H1 (cell line): Measurements from ENCODE around the gene FAM81A. TPM values are rescaled to one million over a fixed set of nuclear protein-coding genes. Genes with fewer than 3 reads are reported as not detected.

Source experiments
- CTCF ChIA-PET: fragments of 300-600 bp; sonication (Branson Sonifier 250); formaldehyde crosslinking; loops from one replicate; lab custom pipeline; 2021; ENCODE audit not compliant: partially characterized antibody; lab: Charles Lee
- POLR2A ChIA-PET: fragments of 300-600 bp; sonication (Branson Sonifier 250); formaldehyde crosslinking; loops from one replicate; lab custom pipeline; 2021; ENCODE audit warnings: inconsistent platforms; ENCODE audit not compliant: partially characterized antibody; lab: Charles Lee
- DNase-seq, 2 experiments: peaks; one replicate each; pipeline versions ENCODE4 v3.0.0 to v3.0.0-alpha.2; 2010 to 2022; ENCODE audit warnings: low spot score in 2 of 2, low read depth in 1 of 2, mixed read lengths in 1 of 2
- FAIRE-seq: peaks from 2 replicates; lab custom pipeline; 2011; peaks lifted over from hg19 to GRCh38; lab: Jason Lieb, UNC
- H2AFZ ChIP-seq: 2 replicates; pipeline ENCODE4 v1.8.1; 2012; ENCODE audit warnings: low read length, inconsistent platforms
- H2AK5ac ChIP-seq: 2 replicates; pipeline ENCODE4 v1.6.1; 2013; ENCODE audit warnings: low read depth, low read length
- H2BK120ac ChIP-seq: replicated peaks from 2 replicates; pipeline ENCODE3; 2013; ENCODE audit warnings: low read depth, low read length, inconsistent platforms
- H2BK12ac ChIP-seq: 2 replicates; pipeline ENCODE4 v1.6.1; 2013; ENCODE audit warnings: low read depth, low read length
- H2BK15ac ChIP-seq: 2 replicates; pipeline ENCODE4 v1.6.1; 2013; ENCODE audit warnings: low read length
- H2BK20ac ChIP-seq: 2 replicates; pipeline ENCODE4 v1.6.1; 2013; ENCODE audit warnings: low read length
- H2BK5ac ChIP-seq: 2 replicates; pipeline ENCODE4 v1.6.1; 2013; ENCODE audit warnings: low read depth, low read length
- H3K14ac ChIP-seq: 2 replicates; pipeline ENCODE4 v1.6.1; 2013; ENCODE audit warnings: inconsistent platforms; ENCODE audit not compliant: insufficient read length
- H3K18ac ChIP-seq: 2 replicates; pipeline ENCODE4 v1.6.1; 2013; ENCODE audit warnings: low read length; ENCODE audit errors: extremely low read depth
- H3K23ac ChIP-seq: 2 replicates; pipeline ENCODE4 v1.6.1; 2013; ENCODE audit warnings: inconsistent platforms; ENCODE audit not compliant: insufficient read length
- H3K23me2 ChIP-seq: 2 replicates; pipeline ENCODE4 v1.6.1; 2013; ENCODE audit warnings: low read depth, low read length
- H3K27ac ChIP-seq: 2 replicates; pipeline ENCODE4 v1.6.1; 2011; ENCODE audit warnings: low read depth, low read length, inconsistent platforms
- H3K27me3 ChIP-seq, 4 experiments: replicated peaks in 1 of 4; 1 replicate in 1 of 4; 2 replicates in 3 of 4; pipeline versions ENCODE4 v1.6.1 to v1.8.1; 2011 to 2013; ENCODE audit warnings: low read length in 3 of 4, mild to moderate bottlenecking in 3 of 4, inconsistent platforms in 2 of 4, mixed read lengths in 2 of 4, moderate library complexity in 1 of 4; ENCODE audit not compliant: control insufficient read depth in 3 of 4, insufficient read depth in 3 of 4; ENCODE audit errors: extremely low read depth in 1 of 4
- H3K36me3 ChIP-seq, 4 experiments: 2 replicates each; pipeline versions ENCODE4 v1.6.1 to v1.8.1; 2011 to 2013; ENCODE audit warnings: mild to moderate bottlenecking in 4 of 4, low read length in 3 of 4, moderate library complexity in 2 of 4, control low read depth in 1 of 4, inconsistent platforms in 1 of 4; ENCODE audit not compliant: insufficient read depth in 4 of 4, control insufficient read depth in 2 of 4
- H3K4ac ChIP-seq: replicated peaks from 2 replicates; pipeline ENCODE3; 2013; ENCODE audit warnings: low read length, low read depth, mixed read lengths, inconsistent platforms; ENCODE audit not compliant: insufficient read length
- H3K4me1 ChIP-seq, 4 experiments: replicated peaks in 1 of 4; 1 replicate in 1 of 4; 2 replicates in 3 of 4; pipeline versions ENCODE4 v1.6.1 to v1.8.1; 2011 to 2013; ENCODE audit warnings: low read length in 3 of 4, inconsistent platforms in 2 of 4, mixed read lengths in 1 of 4; ENCODE audit not compliant: insufficient read depth in 4 of 4, control insufficient read depth in 3 of 4
- H3K4me2 ChIP-seq, 2 experiments: 2 replicates each; pipeline versions ENCODE4 v1.6.1 to v1.8.1; 2011 to 2013; ENCODE audit warnings: low read depth in 2 of 2, low read length in 2 of 2, control low read depth in 1 of 2, inconsistent platforms in 1 of 2, mild to moderate bottlenecking in 1 of 2; ENCODE audit not compliant: insufficient read depth in 1 of 2
- H3K4me3 ChIP-seq, 4 experiments: fragments of 200-600, 300-600 bp in 1 of 4; sonication (generic), shearing (Covaris generic), sonication (Bioruptor Twin) in 1 of 4; 2 replicates each; pipeline versions ENCODE4 v1.5.1 to v1.8.1; 2011 to 2016; ENCODE audit warnings: low read length in 4 of 4, low read depth in 3 of 4, control low read depth in 2 of 4, inconsistent platforms in 2 of 4, mild to moderate bottlenecking in 2 of 4, mixed read lengths in 1 of 4, moderate library complexity in 1 of 4; ENCODE audit not compliant: insufficient read depth in 2 of 4; ENCODE audit errors: extremely low read depth in 1 of 4
- H3K56ac ChIP-seq: replicated peaks from 2 replicates; pipeline ENCODE3; 2013; ENCODE audit warnings: low read depth, mild to moderate bottlenecking, mixed read lengths, low read length, inconsistent platforms; ENCODE audit not compliant: insufficient read length
- H3K79me1 ChIP-seq: 2 replicates; pipeline ENCODE4 v1.6.1; 2013; ENCODE audit warnings: low read depth, low read length, control low read depth
- H3K79me2 ChIP-seq, 2 experiments: 2 replicates each; pipeline versions ENCODE4 v1.6.1 to v1.8.1; 2012 to 2013; ENCODE audit warnings: low read length in 2 of 2, mild to moderate bottlenecking in 2 of 2, inconsistent platforms in 1 of 2; ENCODE audit not compliant: insufficient read depth in 2 of 2, control insufficient read depth in 1 of 2
- H3K9ac ChIP-seq, 4 experiments: replicated peaks in 1 of 4; 1 replicate in 1 of 4; 2 replicates in 3 of 4; pipeline versions ENCODE4 v1.6.1 to v1.8.1; 2011 to 2013; ENCODE audit warnings: low read depth in 3 of 4, low read length in 3 of 4, control low read depth in 2 of 4, mild to moderate bottlenecking in 2 of 4, moderate library complexity in 2 of 4, inconsistent platforms in 1 of 4; ENCODE audit errors: extremely low read depth in 1 of 4
- H3K9me3 ChIP-seq, 2 experiments: 2 replicates each; pipeline versions ENCODE4 v1.6.1 to v1.8.1; 2012 to 2013; ENCODE audit warnings: mild to moderate bottlenecking in 2 of 2, moderate library complexity in 2 of 2, control low read depth in 1 of 2, inconsistent platforms in 1 of 2, low read depth in 1 of 2, low read length in 1 of 2, mixed read lengths in 1 of 2; ENCODE audit not compliant: insufficient read depth in 2 of 2
- H4K20me1 ChIP-seq, 2 experiments: replicated peaks in 1 of 2; 2 replicates each; pipeline versions ENCODE3 to v1.8.1; 2011 to 2013; ENCODE audit warnings: inconsistent platforms in 2 of 2, low read length in 2 of 2, mild to moderate bottlenecking in 1 of 2; ENCODE audit not compliant: insufficient read depth in 2 of 2, control insufficient read depth in 1 of 2
- H4K5ac ChIP-seq: 2 replicates; pipeline ENCODE4 v1.6.1; 2013; ENCODE audit warnings: low read length, low read depth, mixed read lengths, inconsistent platforms; ENCODE audit not compliant: insufficient read length
- H4K8ac ChIP-seq: 2 replicates; pipeline ENCODE4 v1.8.0; 2013; ENCODE audit warnings: mild to moderate bottlenecking, moderate library complexity, low read length, inconsistent platforms; ENCODE audit not compliant: insufficient read depth; ENCODE audit errors: extremely low read depth
- H4K91ac ChIP-seq: replicated peaks from 2 replicates; pipeline ENCODE3; 2013; ENCODE audit warnings: low read length, mixed read lengths, inconsistent platforms; ENCODE audit not compliant: insufficient read length
- FOSL1 ChIP-seq: IDR thresholded peaks from 2 replicates; pipeline ENCODE4 v1.6.1; 2011; ENCODE audit warnings: mild to moderate bottlenecking, low read depth, low read length, moderate library complexity; ENCODE audit not compliant: insufficient read depth
- HDAC2 ChIP-seq, 2 experiments: fragments of 300-600 bp in 1 of 2; sonication (generic) in 1 of 2; IDR thresholded peaks; 2 replicates each; pipeline ENCODE4 v1.6.1; 2011 to 2012; ENCODE audit warnings: low read depth in 2 of 2, low read length in 2 of 2, mild to moderate bottlenecking in 2 of 2, moderate library complexity in 2 of 2, borderline replicate concordance in 1 of 2, inconsistent platforms in 1 of 2
- POLR2A ChIP-seq, 2 experiments: IDR thresholded peaks; 1 replicate in 1 of 2; 2 replicates in 1 of 2; pipeline ENCODE4 v1.6.1; 2011; ENCODE audit warnings: low read depth in 2 of 2, low read length in 2 of 2, mild to moderate bottlenecking in 2 of 2; ENCODE audit errors: control extremely low read depth in 1 of 2
- SAP30 ChIP-seq: fragments of 300-600 bp; sonication (generic); IDR thresholded peaks from 2 replicates; pipeline ENCODE4 v1.7.1; 2012; ENCODE audit warnings: low read length, moderate library complexity, mild to moderate bottlenecking, inconsistent platforms; ENCODE audit not compliant: insufficient read depth, insufficient replicate concordance
- SIN3A ChIP-seq, 2 experiments: IDR thresholded peaks in 1 of 2; conservative IDR thresholded peaks in 1 of 2; 2 replicates each; pipeline ENCODE4 v1.6.1; 2011 to 2012; ENCODE audit warnings: low read length in 2 of 2, improper control_type of control experiment in 1 of 2, low read depth in 1 of 2, mild to moderate bottlenecking in 1 of 2
- TBP ChIP-seq: IDR thresholded peaks from 2 replicates; pipeline ENCODE4 v1.6.1; 2011; ENCODE audit warnings: low read depth, low read length, improper control_type of control experiment
- WGBS, 2 experiments: shearing (Covaris generic) in 1 of 2; methylation state at CpG; one replicate each; pipeline versions ENCODE4 v1.1.6 to v1.1.7; 2013 to 2015; ENCODE audit warnings: low lambda C conversion rate in 2 of 2, mixed read lengths in 2 of 2, inconsistent platforms in 1 of 2, low coverage in 1 of 2, missing lambda C conversion rate in 1 of 2; ENCODE audit not compliant: insufficient replicate concordance in 2 of 2, insufficient coverage in 1 of 2, insufficient read length in 1 of 2; ENCODE audit errors: extremely low coverage in 1 of 2, missing lambda C conversion rate in 1 of 2; 5-methylcytosine and 5-hydroxymethylcytosine counted together
- polyA plus RNA-seq, 7 experiments: library from polyadenylated mRNA; depleted of rRNA in 3 of 7; stranded (reverse) in 5 of 7; unstranded in 2 of 7; fragments of >200 nt in 5 of 7; fragments of 200-250 nt in 2 of 7; gene quantifications; 1 replicate in 5 of 7; 2 replicates in 1 of 7; 4 replicates in 1 of 7; pipeline versions ENCODE4 v1.2.1 to v1.2.3, GENCODE V29; 2011 to 2013; ENCODE audit warnings: missing spikeins in 2 of 7, mixed read lengths in 2 of 7
- total RNA-seq: library from RNA; stranded (reverse); fragmentation: NEBNext Ultra II Directional; extraction: Animal tissue kit (Norgen Biotek cat#: 25700); gene quantifications from 2 replicates; pipeline ENCODE4 v1.2.1, GENCODE V29; 2021
- TF ChIP-seq, protein P1 (sequence below): IDR thresholded peaks from 2 replicates; pipeline ENCODE4 v1.6.1; 2011; ENCODE audit warnings: low read length, improper control_type of control experiment

FAM81A gene
- total and polyA plus RNA-seq, 2 of the 8 experiments (the other 6 are each of a cell fraction or from before 2014, with no cell fraction given), result 0.56 to 3.0 TPM

DNA sequence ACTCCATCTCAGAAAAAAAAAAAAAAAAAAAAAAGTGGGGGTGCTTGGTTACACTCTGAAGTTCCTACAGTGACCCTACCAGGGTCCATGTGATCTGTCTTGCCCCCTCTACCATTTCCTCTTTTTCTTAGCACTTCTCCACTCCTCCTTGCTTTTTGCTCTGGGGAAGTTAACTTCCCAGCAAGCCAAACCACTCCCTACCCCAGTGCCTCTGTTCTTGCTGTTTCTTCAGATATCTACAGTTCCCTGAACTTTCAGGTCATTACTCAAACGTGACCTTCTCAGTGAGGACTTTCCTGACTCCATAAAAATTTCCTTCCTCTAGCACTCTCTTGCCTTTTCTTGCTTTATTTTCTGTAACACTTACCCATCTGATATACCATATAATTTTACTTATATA lies 112.5 kb downstream of the FAM81A start:
- Histone ChIP-seq H3K4me2 (no peak overlapping the region), H2AFZ (no peak overlapping the region), H2BK15ac (no peak overlapping the region), H4K5ac (no peak overlapping the region), H2BK20ac (no peak overlapping the region), H3K23ac (no peak overlapping the region), H4K8ac (no peak overlapping the region), H3K14ac (no peak overlapping the region), H3K79me1 (no peaks in the 10 kb centered on the region), H3K23me2 (0 out of 2 replicates have a peak, but pooled peaks cover 3% of the 10 kb centered on the region), H3K27ac (no peak overlapping the region), H3K79me2 (no peaks in the 10 kb centered on the region), H2AK5ac (no peak overlapping the region), H3K36me3 (no peaks in the 10 kb centered on the region), H3K9ac (no peak overlapping the region), H3K56ac (no peak overlapping the region), H3K4ac (no peak overlapping the region), H3K4me1 (peaks cover 0 to 9% (median 4%) of the 10 kb centered on the region in 4 experiments; a peak in 3 of 7 replicates), H3K18ac (no peak overlapping the region), H2BK120ac (no peak overlapping the region), H4K91ac (no peak overlapping the region), H2BK12ac (no peak overlapping the region), H4K20me1 (no peaks in the 10 kb centered on the region), H2BK5ac (no peak overlapping the region), H3K27me3 (peaks cover 0 to 25% (median 16%) of the 10 kb centered on the region in 4 experiments; a peak in 5 of 7 replicates), H3K4me3 (no peak overlapping the region), H3K9me3 (peaks cover 0 to 6% of the 10 kb centered on the region in 2 experiments; a peak in 3 of 4 replicates)
- DNase-seq (no peak), FAIRE-seq (no peak)
- ChIA-PET POLR2A (interaction anchor here (1.3 kb wide), 1 partner anchor 63 kb away, joined by 4 read pairs; no protein-coding TSS in a partner anchor), CTCF (interaction anchor here (1.1 kb wide), 1 partner anchor 17 kb away, joined by 3 read pairs; no protein-coding TSS in a partner anchor)
- WGBS, 2 experiments, result 76% methylated on average over 1 of the region's 1 CpG; no CpG with 5 or more reads in 1 of the 2 experiments
- TF ChIP-seq, protein P1, sequence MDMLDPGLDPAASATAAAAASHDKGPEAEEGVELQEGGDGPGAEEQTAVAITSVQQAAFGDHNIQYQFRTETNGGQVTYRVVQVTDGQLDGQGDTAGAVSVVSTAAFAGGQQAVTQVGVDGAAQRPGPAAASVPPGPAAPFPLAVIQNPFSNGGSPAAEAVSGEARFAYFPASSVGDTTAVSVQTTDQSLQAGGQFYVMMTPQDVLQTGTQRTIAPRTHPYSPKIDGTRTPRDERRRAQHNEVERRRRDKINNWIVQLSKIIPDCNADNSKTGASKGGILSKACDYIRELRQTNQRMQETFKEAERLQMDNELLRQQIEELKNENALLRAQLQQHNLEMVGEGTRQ, result no peak
- TF ChIP-seq TBP, result no peak
- TF ChIP-seq HDAC2 (IDR thresholded peaks at IDR 0.05; ENCODE audit: borderline replicate concordance in 1 of 2, low read depth in 2 of 2, low read length in 2 of 2), result no peak
- no peak for TF ChIP-seq POLR2A (IDR thresholded peaks at IDR 0.05; ENCODE audit: control extremely low read depth in 1 of 2, low read depth in 2 of 2, low read length in 2 of 2)
- no peak for TF ChIP-seq SAP30
- no peak for TF ChIP-seq SIN3A (conservative IDR thresholded peaks at IDR 0.05 in 1 of 2, IDR thresholded peaks at IDR 0.05 in 1 of 2; ENCODE audit: low read depth in 1 of 2, low read length in 2 of 2)
- TF ChIP-seq FOSL1, result no peak
